Activated CD4-positive, alpha-beta T cell treated with anti-CD3 and anti-CD28 coated beads, Interleukin-2, Interleukin-6, amounts not matched to agents 100 ng/mL and 50 ng/mL, durations not matched to agents 16 hours and 8 hours (primary cell): Measurements from ENCODE around the gene GLRX3.
A peak's percentile ranks its signal among the peaks of the same experiment; 100 is the strongest.

Source experiments
- DNase-seq: peaks from one replicate; pipeline ENCODE4 v3.0.0-alpha.2; 2020

The GLRX3 gene

GRCh38 chr10:130138479-130138866 lies 2.3 kb downstream of the GLRX3 start:
- peak; percentile 73 for DNase-seq

DNA sequence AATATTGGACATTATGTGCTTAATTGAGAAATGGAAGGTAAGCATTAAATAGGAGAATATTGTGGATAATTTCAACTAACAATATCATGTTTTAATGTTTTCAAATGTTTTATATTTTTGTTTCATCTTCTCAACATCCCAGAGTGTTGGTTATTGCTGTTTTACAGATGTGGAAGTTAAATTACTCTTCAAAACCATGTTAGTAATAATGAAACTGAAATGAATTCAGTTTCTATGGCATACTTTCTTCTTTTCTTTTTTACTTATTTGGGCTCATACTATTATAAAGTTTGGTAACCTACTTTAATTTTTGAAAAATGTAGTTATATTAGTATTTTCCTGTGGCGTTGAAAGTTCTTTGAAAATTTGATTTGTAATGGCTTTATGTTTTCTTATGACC lies 4.2 kb downstream of the GLRX3 start:
- peak; percentile 17 for DNase-seq

- DNase-seq, result no peak
These were observed 4.8 kb downstream of the GLRX3 start for GRCh38 chr10:130141038-130141437.

- peak; percentile 30 for DNase-seq
These were observed 5.3 kb downstream of the GLRX3 start for GRCh38 chr10:130141460-130141859.

DNA sequence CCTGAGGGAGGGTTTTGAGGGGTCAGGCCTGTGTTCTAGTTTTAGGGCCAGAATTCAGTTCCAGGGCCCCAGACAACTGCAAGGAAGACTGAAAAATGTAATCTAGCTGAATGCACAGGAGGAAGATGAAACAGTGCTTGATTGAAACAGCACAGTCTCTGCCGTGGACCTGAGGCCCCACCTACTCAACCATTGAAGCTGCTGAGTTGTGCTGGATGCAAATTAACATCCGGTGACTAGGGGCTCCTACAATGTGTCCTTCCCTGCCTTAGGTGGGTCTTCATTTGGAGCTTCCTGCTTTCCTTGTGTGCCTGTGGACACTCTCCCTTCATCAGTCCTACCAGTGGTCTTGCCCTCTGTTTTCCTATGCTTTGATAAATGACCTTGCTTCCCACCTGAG lies 5.7 kb downstream of the GLRX3 start:
- DNase-seq, result peak; percentile 30

GRCh38 chr10:130146042-130146441 lies 9.9 kb downstream of the GLRX3 start:
- no peak for DNase-seq

DNA sequence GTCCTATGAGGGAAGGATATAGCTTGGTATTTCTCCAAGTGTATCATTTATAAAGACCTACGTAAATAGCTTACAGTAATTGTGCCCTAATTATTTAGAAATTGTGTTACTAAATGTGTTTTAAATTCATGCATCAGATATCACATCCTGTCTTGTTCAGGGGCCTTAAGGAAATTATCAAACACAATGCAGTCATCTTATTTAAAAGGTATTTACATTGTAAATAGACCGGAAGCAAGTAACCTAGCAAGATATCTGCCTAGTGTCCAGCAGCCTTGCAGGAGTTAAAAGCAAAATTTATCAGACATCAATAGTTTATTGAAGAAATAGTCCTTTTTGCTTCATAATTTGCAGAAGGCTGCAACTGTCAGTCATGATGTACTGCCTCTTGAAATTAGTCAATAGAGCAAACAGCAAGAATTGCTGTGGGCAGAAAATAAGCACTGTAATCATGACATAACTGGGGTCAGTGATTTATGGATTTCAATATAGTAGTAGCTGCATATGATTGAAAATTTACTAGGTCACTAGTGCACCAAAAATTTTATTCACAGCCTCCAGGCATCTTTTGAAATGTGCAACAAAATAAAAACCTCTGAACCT lies 23.1 kb downstream of the GLRX3 start:
- DNase-seq, result peak; percentile 21

DNA sequence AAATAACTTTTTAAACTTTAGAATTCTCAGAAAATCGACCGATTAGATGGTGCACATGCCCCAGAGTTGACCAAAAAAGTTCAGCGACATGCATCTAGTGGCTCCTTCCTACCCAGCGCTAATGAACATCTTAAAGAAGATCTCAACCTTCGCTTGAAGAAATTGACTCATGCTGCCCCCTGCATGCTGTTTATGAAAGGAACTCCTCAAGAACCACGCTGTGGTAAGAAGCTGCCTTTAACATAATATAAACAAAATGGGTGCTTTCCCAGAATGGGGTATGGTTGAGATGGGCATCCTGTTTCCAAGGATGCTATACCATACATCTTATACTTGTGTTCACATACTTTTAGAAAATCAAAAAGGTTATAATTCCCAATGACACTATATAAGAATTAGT lies 24.6 kb downstream of the GLRX3 start:
- DNase-seq, result peak; percentile 51

GRCh38 chr10:130161331-130161730 lies 25.1 kb downstream of the GLRX3 start:
- DNase-seq, result no peak

DNA sequence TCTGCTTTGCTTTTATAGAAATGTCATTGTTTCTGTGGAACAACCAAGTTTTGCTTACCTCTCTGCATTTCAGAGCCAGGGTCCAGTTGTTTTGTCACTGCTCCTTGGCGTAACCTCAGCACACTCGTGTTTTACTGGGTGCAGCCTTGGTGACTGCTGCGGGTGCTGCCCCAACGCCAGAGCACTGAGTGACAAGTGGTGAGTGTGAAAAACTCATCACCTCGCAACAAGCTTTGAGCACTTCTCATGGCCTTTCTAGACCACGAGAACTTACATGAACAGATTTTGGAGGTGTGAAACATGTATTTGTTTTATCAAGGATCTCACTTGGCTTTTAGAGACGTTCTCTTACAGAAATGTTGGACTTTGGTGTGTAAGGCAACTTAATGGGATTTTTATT lies 31.0 kb downstream of the GLRX3 start:
- no peak for DNase-seq

- DNase-seq, result no peak
These were observed 31.5 kb downstream of the GLRX3 start for GRCh38 chr10:130167707-130168106.

GRCh38 chr10:130169136-130169859 lies 33.1 kb downstream of the GLRX3 start:
- DNase-seq, result peak; percentile 38

DNA sequence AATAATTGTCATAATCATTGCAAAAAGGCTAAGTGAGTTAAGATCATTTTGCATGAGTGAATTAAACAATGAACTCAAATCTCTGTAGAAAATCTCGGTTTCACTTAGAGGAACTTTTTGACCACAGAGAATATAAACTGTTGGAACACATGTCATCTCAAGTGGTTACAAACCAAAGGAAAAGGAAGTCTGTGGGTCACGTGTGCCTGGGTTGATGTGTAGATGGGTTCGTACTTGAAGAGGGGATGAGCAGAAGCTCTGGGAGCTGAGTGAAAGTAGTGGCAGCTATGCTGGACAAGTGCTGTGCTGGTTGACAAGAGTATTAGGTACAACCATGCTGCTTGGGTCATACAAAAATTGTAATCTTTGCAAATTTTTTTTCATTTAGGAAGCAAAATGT lies 35.0 kb downstream of the GLRX3 start:
- peak; percentile 82 for DNase-seq

DNA sequence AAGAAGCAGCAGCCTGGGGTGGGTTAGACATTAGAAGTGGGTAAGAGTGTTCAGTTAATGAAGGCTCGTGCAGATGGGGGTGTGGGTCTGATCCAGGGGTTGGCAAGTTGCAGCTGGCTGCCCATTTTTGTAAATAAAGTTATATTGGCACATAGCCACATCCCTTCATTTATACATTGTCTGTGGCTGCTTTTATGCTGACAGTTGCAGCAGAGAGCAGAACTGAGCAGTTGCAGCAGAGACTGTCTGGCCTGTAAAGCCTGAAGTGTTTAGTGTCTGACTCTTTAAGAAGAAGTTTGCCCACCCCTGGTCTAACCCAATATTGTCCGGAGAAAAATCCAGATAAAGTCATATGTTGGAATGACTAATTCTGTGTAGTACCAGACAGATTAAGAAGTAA lies 38.1 kb downstream of the GLRX3 start:
- no peak for DNase-seq

GRCh38 chr10:130175074-130175473 lies 38.9 kb downstream of the GLRX3 start:
- DNase-seq, result peak; percentile 41

DNA sequence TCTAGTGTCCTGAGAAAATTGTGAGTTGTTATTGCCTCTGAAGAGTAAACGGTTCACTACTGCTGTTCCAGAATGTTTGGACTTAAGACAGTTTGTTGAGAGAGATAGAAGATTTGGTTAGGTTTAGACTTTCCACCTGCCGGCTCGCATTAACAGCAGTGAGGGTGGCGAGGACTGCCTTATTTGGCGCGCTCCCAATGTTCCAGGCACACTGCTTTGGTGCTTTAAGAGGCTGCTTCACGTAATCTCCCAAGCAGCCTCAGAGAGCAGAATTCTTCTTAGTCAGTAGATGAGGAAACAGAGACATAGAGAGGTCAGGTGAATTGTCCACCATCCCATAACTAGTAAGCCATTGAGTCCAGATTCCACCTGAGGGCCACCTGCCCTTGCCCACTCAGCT lies 41.1 kb downstream of the GLRX3 start:
- DNase-seq, result no peak

DNA sequence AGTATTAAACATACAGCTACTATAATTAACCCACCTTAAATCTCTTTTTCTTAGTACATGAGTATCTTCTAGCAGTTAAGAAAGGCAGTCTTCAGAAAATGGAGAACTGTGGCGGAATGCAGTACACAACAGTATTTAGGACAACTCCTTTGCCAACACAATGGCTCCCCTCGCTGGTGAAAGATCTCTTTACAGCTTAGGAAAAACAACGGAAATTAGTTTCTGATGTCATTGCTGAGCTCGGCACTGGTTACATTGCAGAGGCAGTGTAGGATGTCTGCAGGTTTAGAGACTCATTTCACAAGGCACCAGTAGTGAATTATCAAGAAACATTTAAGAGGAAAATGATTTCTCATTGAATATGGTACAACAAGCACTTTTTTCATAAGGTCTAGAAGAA lies 43.4 kb downstream of the GLRX3 start:
- DNase-seq, result peak; percentile 66

- no peak for DNase-seq
These were observed 44.2 kb downstream of the GLRX3 start for GRCh38 chr10:130180416-130180815.

GRCh38 chr10:130181858-130182257 lies 45.7 kb downstream of the GLRX3 start:
- DNase-seq, result no peak

- DNase-seq, result no peak
These were observed 49.4 kb downstream of the GLRX3 start for GRCh38 chr10:130185591-130185990.

GRCh38 chr10:130188195-130189175 lies 52.3 kb downstream of the GLRX3 start:
- DNase-seq, result no peak

- DNase-seq, result no peak
These were observed 53.4 kb downstream of the GLRX3 start for GRCh38 chr10:130189608-130190054.

DNA sequence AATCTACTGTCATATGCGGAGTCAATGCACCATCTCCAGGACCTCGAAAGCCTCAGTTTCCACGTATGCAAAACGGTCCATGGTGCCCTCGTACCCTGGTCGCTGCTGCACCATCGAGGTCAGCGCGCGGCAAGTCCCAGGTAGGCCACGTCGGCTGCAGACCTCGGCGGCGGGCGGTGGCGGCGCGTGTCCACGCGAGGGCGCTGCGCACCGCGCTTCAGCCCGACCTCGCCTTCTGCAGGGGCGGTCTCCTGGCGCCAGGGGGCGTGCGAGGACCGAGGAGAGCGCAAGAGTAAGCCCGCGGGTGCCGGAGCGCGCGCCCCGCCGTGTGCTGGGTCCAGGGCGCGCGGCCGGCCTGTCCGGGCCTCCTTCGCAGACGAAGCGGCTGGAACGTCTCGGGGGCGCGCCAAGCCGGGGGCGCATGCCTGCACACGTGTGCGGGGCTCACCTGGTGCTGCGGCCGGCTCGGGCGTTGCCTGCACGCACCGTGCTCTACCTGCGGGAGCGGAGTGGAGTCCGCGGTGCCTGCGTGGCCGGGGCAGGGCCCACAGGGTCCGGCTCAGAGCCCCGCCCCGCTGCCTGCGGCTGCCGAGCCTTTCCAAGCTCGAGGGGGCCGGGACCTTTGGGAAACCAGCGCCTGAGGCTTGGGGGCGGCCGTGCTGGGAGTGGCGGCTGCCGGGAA lies 54.0 kb downstream of the GLRX3 start:
- peak; percentile 93 for DNase-seq
